ENCODE results near the gene SMAD2. TPM values are rescaled to one million over a fixed set of nuclear protein-coding genes. Genes with fewer than 3 reads are reported as not detected.

SMAD2 gene
- total and polyA plus RNA-seq, 2 of the 8 experiments (the other 6 are each of a cell fraction or from before 2014, with no cell fraction given): 28.4 to 124 TPM

DNA sequence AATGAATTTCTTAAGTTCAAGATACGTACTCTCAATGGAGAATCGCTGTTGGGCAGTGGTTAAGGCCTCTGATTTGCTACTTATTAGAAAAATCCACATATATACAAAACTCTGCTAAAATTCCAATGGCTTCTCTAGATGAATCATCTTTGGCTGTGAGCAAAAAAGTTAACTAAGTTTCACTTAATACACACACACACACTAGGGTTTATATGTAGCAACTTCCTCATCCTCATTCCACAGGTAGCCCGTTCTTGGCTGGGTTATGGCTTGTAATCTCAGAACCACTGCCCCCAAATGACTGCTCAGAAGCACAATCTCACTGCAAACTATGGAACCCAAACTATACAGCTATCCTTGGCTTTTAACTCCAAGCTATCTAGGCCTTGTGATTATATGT lies 99.7 kb downstream of the SMAD2 start:
- ChIA-PET POLR2A (ENCODE audit: partially characterized antibody) (interaction anchor here (1.6 kb wide), 1 partner anchor 21 kb away, joined by 3 read pairs; no protein-coding TSS in a partner anchor), CTCF (ENCODE audit: partially characterized antibody) (no interaction called here)
- 87% methylated on average over 3 of the region's 3 CpGs; no CpG with 5 or more reads in 1 of the 2 experiments for WGBS, 2 experiments (ENCODE audit: extremely low coverage in 1 of 2, insufficient coverage in 1 of 2, insufficient read length in 1 of 2, insufficient replicate concordance in 2 of 2, low coverage in 1 of 2, low lambda C conversion rate in 2 of 2, missing lambda C conversion rate in 1 of 2)
- Histone ChIP-seq H4K91ac (replicated peaks; ENCODE audit: insufficient read length, low read length) (no peak overlapping the region), H3K79me2 (ENCODE audit: control insufficient read depth in 1 of 2, insufficient read depth in 2 of 2, low read length in 2 of 2) (no peaks in the 10 kb centered on the region), H4K8ac (ENCODE audit: extremely low read depth, insufficient read depth, low read length) (no peak overlapping the region), H2BK120ac (replicated peaks; ENCODE audit: low read depth, low read length) (no peak overlapping the region), H3K23me2 (ENCODE audit: low read depth, low read length) (no peaks in the 10 kb centered on the region), H3K4me3 (ENCODE audit: extremely low read depth in 1 of 4, insufficient read depth in 2 of 4, low read depth in 3 of 4, low read length in 4 of 4) (no peak overlapping the region), H3K79me1 (ENCODE audit: low read depth, low read length) (no peaks in the 10 kb centered on the region), H2AFZ (ENCODE audit: low read length) (no peak overlapping the region), H3K36me3 (ENCODE audit: control insufficient read depth in 2 of 4, insufficient read depth in 4 of 4, low read length in 3 of 4) (peaks cover 0 to 46% (median 17%) of the 10 kb centered on the region in 4 experiments; a peak in 6 of 8 replicates), H3K27ac (ENCODE audit: low read depth, low read length) (no peak overlapping the region), H4K20me1 (replicated peaks in 1 of 2; ENCODE audit: control insufficient read depth in 1 of 2, insufficient read depth in 2 of 2, low read length in 2 of 2) (no peaks in the 10 kb centered on the region), H3K4me1 (replicated peaks in 1 of 4; ENCODE audit: control insufficient read depth in 3 of 4, insufficient read depth in 4 of 4, low read length in 3 of 4) (0 out of 7 replicates have a peak, but pooled peaks cover 0 to 2% (median 0%) of the 10 kb centered on the region in 4 experiments), H3K9me3 (ENCODE audit: insufficient read depth in 2 of 2, low read depth in 1 of 2, low read length in 1 of 2) (peaks cover 0 to 10% of the 10 kb centered on the region in 2 experiments; a peak in 1 of 4 replicates), H3K9ac (replicated peaks in 1 of 4; ENCODE audit: extremely low read depth in 1 of 4, low read depth in 3 of 4, low read length in 3 of 4) (no peak overlapping the region), H4K5ac (ENCODE audit: insufficient read length, low read depth, low read length) (no peak overlapping the region), H2AK5ac (ENCODE audit: low read depth, low read length) (no peak overlapping the region), H3K4me2 (ENCODE audit: insufficient read depth in 1 of 2, low read depth in 2 of 2, low read length in 2 of 2) (no peak overlapping the region), H2BK15ac (ENCODE audit: low read length) (no peak overlapping the region), H3K27me3 (replicated peaks in 1 of 4; ENCODE audit: control insufficient read depth in 3 of 4, extremely low read depth in 1 of 4, insufficient read depth in 3 of 4, low read length in 3 of 4) (no peaks in the 10 kb centered on the region), H2BK12ac (ENCODE audit: low read depth, low read length) (no peak overlapping the region), H3K14ac (ENCODE audit: insufficient read length) (no peak overlapping the region), H2BK5ac (ENCODE audit: low read depth, low read length) (no peak overlapping the region), H2BK20ac (ENCODE audit: low read length) (no peak overlapping the region), H3K4ac (replicated peaks; ENCODE audit: insufficient read length, low read depth, low read length) (no peak overlapping the region), H3K18ac (ENCODE audit: extremely low read depth, low read length) (no peak overlapping the region), H3K56ac (replicated peaks; ENCODE audit: insufficient read length, low read depth, low read length) (no peak overlapping the region), H3K23ac (ENCODE audit: insufficient read length) (no peak overlapping the region)
- TF ChIP-seq RFX5 (IDR thresholded peaks at IDR 0.05; ENCODE audit: borderline replicate concordance, low read depth, low read length) (no peak), POLR2A (IDR thresholded peaks at IDR 0.05; ENCODE audit: control extremely low read depth in 1 of 2, low read depth in 2 of 2, low read length in 2 of 2) (peak in 1 of 2 experiments; percentile 35; a peak in 1 of 3 replicates)
- DNase-seq (ENCODE audit: low read depth in 1 of 2, low spot score in 2 of 2) (no peak), FAIRE-seq (no peak)
